H9 (cell line): ENCODE results near the gene TENM3. TPM values are rescaled to one million over a fixed set of nuclear protein-coding genes. Genes with fewer than 3 reads are reported as not detected.

Experiments used
- DNase-seq: peaks from one replicate; pipeline ENCODE4 v3.0.0-alpha.2; 2017
- H2AFZ ChIP-seq: one replicate; pipeline ENCODE4 v1.6.1; 2013; ENCODE audit warnings: mild to moderate bottlenecking, low read length, control low read depth, moderate library complexity
- H2AK5ac ChIP-seq: 2 replicates; pipeline ENCODE4 v1.6.1; 2013; ENCODE audit warnings: low read length, control low read depth, mixed read lengths; ENCODE audit not compliant: insufficient read length
- H2BK120ac ChIP-seq: one replicate; pipeline ENCODE4 v1.6.1; 2013; ENCODE audit warnings: low read depth, mild to moderate bottlenecking, low read length, control low read depth, inconsistent platforms; ENCODE audit not compliant: poor library complexity, severe bottlenecking
- H2BK12ac ChIP-seq: 2 replicates; pipeline ENCODE4 v1.6.1; 2013; ENCODE audit warnings: low read length, control low read depth, mixed read lengths, low read depth; ENCODE audit not compliant: insufficient read length
- H2BK15ac ChIP-seq: 2 replicates; pipeline ENCODE4 v1.6.1; 2013; ENCODE audit warnings: low read depth, low read length, control low read depth
- H2BK20ac ChIP-seq: one replicate; pipeline ENCODE4 v1.6.1; 2013; ENCODE audit warnings: low read depth, mild to moderate bottlenecking, low read length, control low read depth, inconsistent platforms; ENCODE audit not compliant: poor library complexity, severe bottlenecking
- H2BK5ac ChIP-seq: 2 replicates; pipeline ENCODE4 v1.6.1; 2013; ENCODE audit warnings: low read length, control low read depth, mixed read lengths; ENCODE audit not compliant: insufficient read length
- H3K14ac ChIP-seq: 2 replicates; pipeline ENCODE4 v1.6.1; 2013; ENCODE audit warnings: low read length, control low read depth; ENCODE audit not compliant: insufficient read depth
- H3K18ac ChIP-seq: 2 replicates; pipeline ENCODE4 v1.6.1; 2013; ENCODE audit warnings: low read depth, mild to moderate bottlenecking, mixed read lengths, low read length, control low read depth; ENCODE audit not compliant: insufficient read length
- H3K23ac ChIP-seq: 2 replicates; pipeline ENCODE4 v1.6.1; 2013; ENCODE audit warnings: low read length, control low read depth, mixed read lengths, low read depth; ENCODE audit not compliant: insufficient read length
- H3K23me2 ChIP-seq: 2 replicates; pipeline ENCODE4 v1.6.1; 2013; ENCODE audit warnings: low read depth, mild to moderate bottlenecking, mixed read lengths, low read length, control low read depth; ENCODE audit not compliant: insufficient read length, poor library complexity, severe bottlenecking
- H3K27ac ChIP-seq: 2 replicates; pipeline ENCODE4 v1.5.1; 2013; ENCODE audit warnings: low read length, control low read depth, mixed read lengths, low read depth; ENCODE audit not compliant: insufficient read length
- H3K27me3 ChIP-seq: 2 replicates; pipeline ENCODE4 v1.6.1; 2013; ENCODE audit warnings: low read length, control low read depth, inconsistent platforms; ENCODE audit not compliant: insufficient read depth
- H3K4ac ChIP-seq: 2 replicates; pipeline ENCODE4 v1.6.1; 2013; ENCODE audit warnings: low read depth, mild to moderate bottlenecking, control low read depth, inconsistent platforms, low read length, moderate library complexity
- H3K4me1 ChIP-seq: 2 replicates; pipeline ENCODE4 v1.6.1; 2013; ENCODE audit warnings: low read length, control low read depth, inconsistent platforms; ENCODE audit not compliant: insufficient read depth
- H3K4me2 ChIP-seq: 2 replicates; pipeline ENCODE4 v1.6.1; 2013; ENCODE audit warnings: low read length, control low read depth, mixed read lengths; ENCODE audit not compliant: insufficient read length, insufficient read depth
- H3K56ac ChIP-seq: 2 replicates; pipeline ENCODE4 v1.6.1; 2013; ENCODE audit warnings: low read depth, mild to moderate bottlenecking, mixed read lengths, low read length, control low read depth; ENCODE audit not compliant: insufficient read length
- H3K79me1 ChIP-seq: 2 replicates; pipeline ENCODE4 v1.6.1; 2013; ENCODE audit warnings: low read depth, mild to moderate bottlenecking, moderate library complexity, low read length, control low read depth, inconsistent platforms; ENCODE audit not compliant: insufficient read depth, poor library complexity, severe bottlenecking
- H3K79me2 ChIP-seq: 2 replicates; pipeline ENCODE4 v1.6.1; 2013; ENCODE audit warnings: low read length, control low read depth, inconsistent platforms; ENCODE audit not compliant: insufficient read depth
- H3K9ac ChIP-seq: 2 replicates; pipeline ENCODE4 v1.6.1; 2013; ENCODE audit warnings: low read length, control low read depth, mixed read lengths; ENCODE audit not compliant: insufficient read length; ENCODE audit errors: extremely low read depth
- H3K9me3 ChIP-seq: one replicate; pipeline ENCODE4 v1.6.1; 2013; ENCODE audit warnings: low read depth, low read length, inconsistent platforms; ENCODE audit not compliant: control insufficient read depth
- H3T11ph ChIP-seq: one replicate; pipeline ENCODE4 v1.6.1; 2013; ENCODE audit warnings: mild to moderate bottlenecking, low read length, control low read depth, inconsistent platforms
- H4K20me1 ChIP-seq: one replicate; pipeline ENCODE4 v1.6.1; 2013; ENCODE audit not compliant: control insufficient read depth, insufficient read length, insufficient read depth
- H4K5ac ChIP-seq: 2 replicates; pipeline ENCODE4 v1.6.1; 2013; ENCODE audit warnings: low read depth, mild to moderate bottlenecking, mixed read lengths, low read length, control low read depth; ENCODE audit not compliant: insufficient read length
- H4K8ac ChIP-seq: replicated peaks from 2 replicates; pipeline ENCODE4 v1.6.1; 2013; ENCODE audit warnings: low read length, control low read depth, mixed read lengths, low read depth; ENCODE audit not compliant: insufficient read length
- H4K91ac ChIP-seq: 2 replicates; pipeline ENCODE4 v1.6.1; 2013; ENCODE audit warnings: low read depth, mild to moderate bottlenecking, moderate library complexity, mixed read lengths, low read length, control low read depth; ENCODE audit not compliant: insufficient read length
- H3K27ac Mint-ChIP-seq, 3 experiments: 2 replicates in 2 of 3; 3 replicates in 1 of 3; pipeline ENCODE4 v1.8.0; 2020 to 2021; ENCODE audit warnings: mixed read lengths in 3 of 3, mild to moderate bottlenecking in 1 of 3, moderate library complexity in 1 of 3
- H3K27me3 Mint-ChIP-seq: 2 replicates; pipeline ENCODE4 v1.8.0; 2021; ENCODE audit warnings: low read depth, mild to moderate bottlenecking, moderate library complexity, mixed read lengths
- H3K36me3 Mint-ChIP-seq, 3 experiments: 2 replicates in 2 of 3; 3 replicates in 1 of 3; pipeline ENCODE4 v1.8.0; 2020 to 2021; ENCODE audit warnings: low read depth in 3 of 3, mixed read lengths in 3 of 3; ENCODE audit not compliant: insufficient read depth in 1 of 3
- H3K4me1 Mint-ChIP-seq, 2 experiments: 2 replicates each; pipeline ENCODE4 v1.8.0; 2020; ENCODE audit warnings: mixed read lengths in 2 of 2
- H3K4me3 Mint-ChIP-seq, 2 experiments: 2 replicates in 1 of 2; 3 replicates in 1 of 2; pipeline ENCODE4 v1.8.0; 2020 to 2021; ENCODE audit warnings: mild to moderate bottlenecking in 2 of 2, mixed read lengths in 2 of 2, moderate library complexity in 1 of 2
- H3K9me3 Mint-ChIP-seq, 2 experiments: 2 replicates in 1 of 2; 3 replicates in 1 of 2; pipeline ENCODE4 v1.8.0; 2020; ENCODE audit warnings: mild to moderate bottlenecking in 2 of 2, mixed read lengths in 2 of 2, moderate library complexity in 1 of 2
- CTCF ChIP-seq: fragments of 200-600 bp; sonication (generic); conservative IDR thresholded peaks from 3 replicates; pipeline ENCODE4 v1.8.0; 2021; ENCODE audit warnings: antibody characterized with exemption, mild to moderate bottlenecking
- WGBS: extraction: QIAGEN DNeasy Blood & Tissue Kit; methylation state at CpG from one replicate; pipeline ENCODE4 v1.1.7; 2013; ENCODE audit warnings: missing lambda C conversion rate, low lambda C conversion rate, mixed read lengths; ENCODE audit not compliant: insufficient read length; ENCODE audit errors: extremely low coverage; 5-methylcytosine and 5-hydroxymethylcytosine counted together
- total RNA-seq: library from RNA; stranded (reverse); gene quantifications from 2 replicates; pipeline ENCODE4 v1.2.1, GENCODE V29; 2021

TENM3 gene
- total RNA-seq, 1 experiment from 2014 or later: 49.6 TPM

- Histone ChIP-seq H3K14ac (no peak overlapping the region), H2BK12ac (no peak overlapping the region), H3K23me2 (no peaks in the 10 kb centered on the region), H3K4me1 (peaks cover 4% of the 10 kb centered on the region; the same call in 1 of the 2 replicates), H4K8ac (no peak overlapping the region), H2BK15ac (no peak overlapping the region), H2BK20ac (no peak overlapping the region), H2AK5ac (no peak overlapping the region), H3K79me2 (no peaks in the 10 kb centered on the region), H3K18ac (no peak overlapping the region), H3K9ac (no peak overlapping the region), H3T11ph (no peak overlapping the region), H4K5ac (no peak overlapping the region), H3K4me2 (no peak overlapping the region), H3K23ac (no peak overlapping the region), H4K20me1 (no peaks in the 10 kb centered on the region), H2AFZ (no peak overlapping the region), H3K79me1 (no peaks in the 10 kb centered on the region), H4K91ac (no peak overlapping the region), H3K27ac (no peak overlapping the region), H3K27me3 (no peaks in the 10 kb centered on the region), H2BK5ac (no peak overlapping the region), H3K9me3 (no peaks in the 10 kb centered on the region), H3K4ac (no peak overlapping the region), H2BK120ac (no peak overlapping the region), H3K56ac (no peak overlapping the region)
- peaks cover 3% of the 10 kb centered on the region for H3K27me3 Mint-ChIP-seq
- TF ChIP-seq CTCF: no peak
- whole genome bisulfite sequencing: no CpG with 5 or more reads among the region's 4 CpGs
- H3K36me3 Mint-ChIP-seq: no peaks in the 10 kb centered on the region
- no peaks in the 10 kb centered on the region for H3K9me3 Mint-ChIP-seq
- peaks cover 40 to 55% of the 10 kb centered on the region in 2 experiments for H3K4me1 Mint-ChIP-seq
- peak overlapping the region in 1 of 3 experiments; percentile 12; a peak in 1 of 7 replicates for H3K27ac Mint-ChIP-seq
- DNase-seq: peak; percentile 45
- no peak overlapping the region for H3K4me3 Mint-ChIP-seq
Measured at GRCh38 chr4:182343453-182343852, 100.3 kb downstream of the TENM3 start.
